Stomach (tissue), 9 donors: ENCODE measurements around the gene TANGO2. TPM values are rescaled to one million over a fixed set of nuclear protein-coding genes. Genes with fewer than 3 reads are reported as not detected.

ENCODE experiments used
- DNase-seq, 2 donors: peaks; one replicate each; pipeline versions ENCODE4 v3.0.0 to v3.0.0-alpha.2; 2013 to 2019
- H3K27ac ChIP-seq, 5 donors: fragments of 200-600 bp in 4 of 5; sonication (generic) in 4 of 5; one replicate each; pipeline ENCODE4 v1.5.1; 2013 to 2019; ENCODE audit warnings: mild to moderate bottlenecking in 1 of 5, moderate library complexity in 1 of 5
- H3K27me3 ChIP-seq, 3 donors: fragments of 200-600 bp; sonication (generic); one replicate each; pipeline ENCODE4 v1.5.1; 2017 to 2019; ENCODE audit warnings: mixed run types in 1 of 3
- H3K36me3 ChIP-seq, 4 donors: fragments of 200-600 bp; sonication (generic); 1 replicate in 3 of 4; 2 replicates in 1 of 4; pipeline ENCODE4 v1.5.1; 2016 to 2019
- H3K4me1 ChIP-seq, 4 donors: fragments of 200-600 bp; sonication (generic); one replicate each; pipeline ENCODE4 v1.5.1; 2016 to 2019
- H3K4me3 ChIP-seq, 4 donors: fragments of 200-600 bp; sonication (generic) in 3 of 4; one replicate each; pipeline ENCODE4 v1.5.1; 2016 to 2019; ENCODE audit warnings: mild to moderate bottlenecking in 1 of 4
- H3K9me3 ChIP-seq, 4 donors: fragments of 200-600 bp; sonication (generic); one replicate each; pipeline ENCODE4 v1.5.1; 2016 to 2019
- CTCF ChIP-seq, 7 experiments: fragments of 450-650 bp in 4 of 7; fragments of 200-600 bp in 3 of 7; sonication (generic) in 3 of 7; IDR thresholded peaks; one replicate each; pipeline ENCODE4 v1.5.1; 2016 to 2019; ENCODE audit warnings: antibody characterized with exemption in 7 of 7, control low read depth in 2 of 7, mild to moderate bottlenecking in 1 of 7
- EP300 ChIP-seq: sonication (generic); formaldehyde crosslinking; IDR thresholded peaks from one replicate; pipeline ENCODE4 v1.6.1; 2017; ENCODE audit warnings: antibody characterized with exemption
- POLR2A ChIP-seq, 4 donors: fragments of 450-650 bp; IDR thresholded peaks; one replicate each; pipeline ENCODE4 v1.6.1; 2016; ENCODE audit warnings: antibody characterized with exemption in 4 of 4, control low read depth in 2 of 4, mild to moderate bottlenecking in 1 of 4, moderate library complexity in 1 of 4
- POLR2AphosphoS5 ChIP-seq, 3 donors: sonication (generic); formaldehyde crosslinking; IDR thresholded peaks; one replicate each; pipeline ENCODE4 v1.6.1; 2016; ENCODE audit warnings: antibody characterized with exemption in 3 of 3
- WGBS, 5 donors: extraction: QIAGEN DNeasy Blood & Tissue Kit in 3 of 5; methylation state at CpG; one replicate each; pipeline versions ENCODE4 v1.1.5 to v1.1.7; 2013 to 2018; 5-methylcytosine and 5-hydroxymethylcytosine counted together
- intact Hi-C: fragments of 100-400 bp; cut with DNase I; formaldehyde crosslinking; loops from one replicate; pipeline ENCODE4 v1.15.1; 2023; ENCODE audit warnings: low total_unique reads
- polyA plus RNA-seq, 3 donors: library from polyadenylated mRNA; stranded (reverse); fragments of 200-250 nt; gene quantifications; one replicate each; pipeline ENCODE4 v1.2.3, GENCODE V29; 2013
- total RNA-seq, 5 donors: library from RNA; depleted of rRNA; stranded (reverse); fragments of >200 nt; gene quantifications; one replicate each; pipeline versions ENCODE4 v1.1.0 to v1.2.3, GENCODE V29; 2014 to 2016
- donor health status: healthy with polysubstance abuse.
- donor health status: Bipolar disorder and iron deficiency.
- donor health status: healthy.

Gene TANGO2
- total and polyA plus RNA-seq, 8 donors, result 13.8 to 38.8 (median 26.6) TPM

GRCh38 chr22:20058989-20059770 lies 38.3 kb downstream of the TANGO2 start:
- Histone ChIP-seq H3K9me3 (no peaks in the 10 kb centered on the region), H3K27ac (no peak overlapping the region), H3K4me3 (no peak overlapping the region), H3K36me3 (peaks cover 54 to 100% (median 95%) of the 10 kb centered on the region in 4 donors), H3K27me3 (no peaks in the 10 kb centered on the region), H3K4me1 (no peaks in the 10 kb centered on the region)
- intact Hi-C loops, result no loop called here
- TF ChIP-seq POLR2A (IDR thresholded peaks at IDR 0.05) (no peak), EP300 (no peak), CTCF (IDR thresholded peaks at IDR 0.05) (no peak), POLR2AphosphoS5 (IDR thresholded peaks at IDR 0.05) (no peak)
- DNase-seq, result no peak
- WGBS, 5 donors, result 81 to 88% (median 84%) methylated on average over 10 of the region's 10 CpGs

GRCh38 chr22:20060700-20061480 lies 40.0 kb downstream of the TANGO2 start:
- Histone ChIP-seq H3K4me3 (no peak overlapping the region), H3K36me3 (peaks cover 42 to 99% (median 95%) of the 10 kb centered on the region in 4 donors), H3K27ac (no peak overlapping the region), H3K27me3 (no peaks in the 10 kb centered on the region), H3K4me1 (no peaks in the 10 kb centered on the region), H3K9me3 (no peaks in the 10 kb centered on the region)
- TF ChIP-seq POLR2AphosphoS5 (IDR thresholded peaks at IDR 0.05) (no peak), EP300 (no peak), CTCF (IDR thresholded peaks at IDR 0.05) (no peak), POLR2A (IDR thresholded peaks at IDR 0.05) (no peak)
- 89 to 93% (median 91%) methylated on average over 9 to 10 of the region's 10 CpGs for WGBS, 5 donors
- intact Hi-C loops, result no loop called here
- no peak for DNase-seq

- WGBS, 5 donors, result 76 to 96% (median 89%) methylated on average over 8 to 11 of the region's 11 CpGs
- Histone ChIP-seq H3K4me1 (no peaks in the 10 kb centered on the region), H3K27me3 (no peaks in the 10 kb centered on the region), H3K4me3 (no peak overlapping the region), H3K36me3 (peaks cover 36 to 98% (median 93%) of the 10 kb centered on the region in 4 donors), H3K27ac (no peak overlapping the region), H3K9me3 (no peaks in the 10 kb centered on the region)
- intact Hi-C loops, result no loop called here
- no peak for TF ChIP-seq CTCF (IDR thresholded peaks at IDR 0.05)
- TF ChIP-seq POLR2A (IDR thresholded peaks at IDR 0.05), result no peak
- TF ChIP-seq EP300, result no peak
- TF ChIP-seq POLR2AphosphoS5 (IDR thresholded peaks at IDR 0.05), result no peak
- DNase-seq, result no peak
Observed at GRCh38 chr22:20061481-20061861, 40.6 kb downstream of the TANGO2 start.

- Histone ChIP-seq H3K9me3 (no peaks in the 10 kb centered on the region), H3K27me3 (no peaks in the 10 kb centered on the region), H3K4me1 (no peaks in the 10 kb centered on the region), H3K36me3 (peaks cover 33 to 91% (median 86%) of the 10 kb centered on the region in 4 donors), H3K4me3 (no peak overlapping the region), H3K27ac (no peak overlapping the region)
- WGBS, 5 donors, result 88 to 96% (median 94%) methylated on average over 11 to 18 of the region's 18 CpGs
- no peak for DNase-seq
- TF ChIP-seq POLR2AphosphoS5 (IDR thresholded peaks at IDR 0.05) (no peak), CTCF (IDR thresholded peaks at IDR 0.05) (no peak), EP300 (no peak)
- intact Hi-C loops, result no loop called here
Observed at GRCh38 chr22:20062043-20062765, 41.3 kb downstream of the TANGO2 start.
